ENCODE data around the gene PEX7. TPM values are rescaled to one million over a fixed set of nuclear protein-coding genes. Genes with fewer than 3 reads are reported as not detected.
"Not testable (repeated sequence)": the region's sequence is repeated elsewhere in the genome, so short reads cannot be mapped to it uniquely, and the experiment has no call there.

The PEX7 gene
- total RNA-seq, 1 donor from 2014 or later, result 13.2 TPM

- intact Hi-C loops (cut with DNase I), result no loop called here
- DNase-seq (ENCODE audit: low spot score), result no peak
These were observed 104.0 kb downstream of the PEX7 start for GRCh38 chr6:136926383-136926782.

- DNase-seq (ENCODE audit: low spot score), result no peak
- intact Hi-C loops (cut with DNase I), result no loop called here
These were observed 104.9 kb downstream of the PEX7 start for GRCh38 chr6:136927292-136927691.

- intact Hi-C loops (cut with DNase I), result no loop called here
- no peak for DNase-seq (ENCODE audit: low spot score)
These were observed 108.1 kb downstream of the PEX7 start for GRCh38 chr6:136930528-136930927.

- DNase-seq (ENCODE audit: low spot score), result no peak
- intact Hi-C loops (cut with DNase I), result no loop called here
These were observed 110.2 kb downstream of the PEX7 start for GRCh38 chr6:136932599-136932998.

- intact Hi-C loops (cut with DNase I), result no loop called here
- DNase-seq (ENCODE audit: low spot score), result no peak
These were observed 122.7 kb downstream of the PEX7 start for GRCh38 chr6:136945072-136945471.

- no peak for DNase-seq (ENCODE audit: low spot score)
- intact Hi-C loops (cut with DNase I), result no loop called here
These were observed 123.3 kb downstream of the PEX7 start for GRCh38 chr6:136945711-136946121.

GRCh38 chr6:136947037-136947436, 124.6 kb downstream of the PEX7 start:
- no peak for DNase-seq (ENCODE audit: low spot score)
- intact Hi-C loops (cut with DNase I), result no loop called here

GRCh38 chr6:136949957-136950356, 127.6 kb downstream of the PEX7 start:
- DNase-seq (ENCODE audit: low spot score); intact Hi-C loops (cut with DNase I): not testable (repeated sequence)

GRCh38 chr6:136950436-136951126, 128.2 kb downstream of the PEX7 start:
- intact Hi-C loops (cut with DNase I), result no loop called here
- no peak for DNase-seq (ENCODE audit: low spot score)

- DNase-seq (ENCODE audit: low spot score), result no peak
- intact Hi-C loops (cut with DNase I), result no loop called here
These were observed 130.4 kb downstream of the PEX7 start for GRCh38 chr6:136952714-136953260.

GRCh38 chr6:136955123-136955522, 132.7 kb downstream of the PEX7 start:
- DNase-seq (ENCODE audit: low spot score), result no peak
- intact Hi-C loops (cut with DNase I), result no loop called here

GRCh38 chr6:136956590-136957544, 134.5 kb downstream of the PEX7 start:
- intact Hi-C loops (cut with DNase I), result no loop called here
- DNase-seq (ENCODE audit: low spot score), result no peak

- intact Hi-C loops (cut with DNase I), result no loop called here
- no peak for DNase-seq (ENCODE audit: low spot score)
These were observed 135.8 kb downstream of the PEX7 start for GRCh38 chr6:136958168-136958567.

- DNase-seq (ENCODE audit: low spot score), result no peak
- intact Hi-C loops (cut with DNase I), result no loop called here
These were observed 137.1 kb downstream of the PEX7 start for GRCh38 chr6:136959471-136959891.

- DNase-seq (ENCODE audit: low spot score); intact Hi-C loops (cut with DNase I): not testable (repeated sequence)
These were observed 137.5 kb downstream of the PEX7 start for GRCh38 chr6:136959935-136960334.

- no peak for DNase-seq (ENCODE audit: low spot score)
- intact Hi-C loops (cut with DNase I), result no loop called here
These were observed 138.4 kb downstream of the PEX7 start for GRCh38 chr6:136960781-136961180.

GRCh38 chr6:136961848-136962247, 139.5 kb downstream of the PEX7 start:
- no peak for DNase-seq (ENCODE audit: low spot score)
- intact Hi-C loops (cut with DNase I), result no loop called here

- DNase-seq (ENCODE audit: low spot score), result no peak
- intact Hi-C loops (cut with DNase I), result no loop called here
These were observed 140.3 kb downstream of the PEX7 start for GRCh38 chr6:136962661-136963060.

GRCh38 chr6:136963259-136963658, 140.9 kb downstream of the PEX7 start:
- intact Hi-C loops (cut with DNase I), result no loop called here
- no peak for DNase-seq (ENCODE audit: low spot score)
